Measurements from ENCODE around the gene EGFL7.

The EGFL7 gene

GRCh38 chr9:136668983-136669790 lies 6.5 kb downstream of the EGFL7 start (continued):
- peak; percentile 56 for TF ChIP-seq PRDM10 (tag by site-specific recombination; IDR thresholded peaks at IDR 0.05)
- no peak for TF ChIP-seq ZNF843 (tag by site-specific recombination; IDR thresholded peaks at IDR 0.05)
- no peak for TF ChIP-seq ZNF311 (tag by site-specific recombination; IDR thresholded peaks at IDR 0.05; ENCODE audit: borderline replicate concordance)

- Histone ChIP-seq H3K27ac (ENCODE audit: extremely low read depth, low read depth, low read length) (no peak overlapping the region), H3K9me3 (ENCODE audit: control insufficient read depth, insufficient read depth, low read depth, low read length) (no peaks in the 10 kb centered on the region), H3K4me3 (ENCODE audit: low read depth, low read length) (no peak overlapping the region), H3K36me3 (ENCODE audit: control insufficient read depth in 2 of 2, insufficient read depth in 1 of 2, low read length in 2 of 2) (peaks cover 0 to 10% of the 10 kb centered on the region in 2 experiments; a peak in 1 of 3 replicates), H3K4me1 (ENCODE audit: control insufficient read depth, insufficient read depth, low read length) (no peaks in the 10 kb centered on the region)
- ChIA-PET POLR2A (interaction anchor here (0.6 to 1.9 kb wide), 2 partner anchors 11 to 17 kb away, joined by 5 read pairs; partner anchors contain the start of gene AGPAT2), CTCF (no interaction called here)
- TF ChIP-seq ZSCAN4 (tag by site-specific recombination; IDR thresholded peaks at IDR 0.05) (no peak), ZNF18 (tag by site-specific recombination; IDR thresholded peaks at IDR 0.05) (no peak), SP7 (tag by site-specific recombination; IDR thresholded peaks at IDR 0.05) (no peak), ZSCAN5A (tag by site-specific recombination; IDR thresholded peaks at IDR 0.05) (no peak), ZNF26 (tag by site-specific recombination; IDR thresholded peaks at IDR 0.05) (no peak), SCRT1 (tag by site-specific recombination; IDR thresholded peaks at IDR 0.05; ENCODE audit: borderline replicate concordance) (no peak), ZNF148 (tag by site-specific recombination; IDR thresholded peaks at IDR 0.05; ENCODE audit: borderline replicate concordance) (no peak), ZIC2 (tag by site-specific recombination; IDR thresholded peaks at IDR 0.05) (peak; percentile 17; the same call in 1 of the 2 replicates), ZNF654 (tag by site-specific recombination; IDR thresholded peaks at IDR 0.05; ENCODE audit: low read depth) (no peak), GLIS2 (tag by site-specific recombination; IDR thresholded peaks at IDR 0.05) (peak; percentile 74), ZNF558 (tag by site-specific recombination; IDR thresholded peaks at IDR 0.05) (no peak), KLF10 (tag by site-specific recombination; IDR thresholded peaks at IDR 0.05) (no peak), KLF1 (tag by site-specific recombination; IDR thresholded peaks at IDR 0.05) (0 out of 2 replicates have a peak, but pooled peaks have one; percentile 14), KLF17 (tag by site-specific recombination; IDR thresholded peaks at IDR 0.05) (no peak), GLIS1 (tag by site-specific recombination; IDR thresholded peaks at IDR 0.05) (peak; percentile 81)
These were observed 7.2 kb downstream of the EGFL7 start for GRCh38 chr9:136669791-136670464.

Data from HEK293 (cell line).